Measurements from ENCODE around the gene CEP63.

Gene CEP63

DNA sequence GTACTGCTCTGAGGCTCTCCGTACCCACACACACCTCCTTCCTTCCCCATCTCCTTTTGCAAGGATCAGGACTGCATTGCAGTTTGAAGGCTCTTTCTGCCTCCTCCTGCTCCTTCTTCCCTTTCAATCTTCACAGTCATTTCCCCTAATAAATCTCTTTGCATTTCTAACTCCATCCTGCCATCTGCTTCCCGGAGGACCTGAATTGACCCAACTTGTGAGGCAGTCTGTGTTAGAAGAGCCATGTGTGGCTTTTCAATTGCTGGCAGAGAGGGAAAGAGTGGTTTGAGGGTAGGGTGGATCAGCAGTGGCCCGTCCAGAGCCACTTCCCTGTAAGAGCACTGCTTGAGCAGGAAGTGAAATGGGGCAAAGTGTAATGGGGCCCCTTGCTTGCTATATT is 35.9 kb upstream of the CEP63 start:
- Histone ChIP-seq H3K9me3 (ENCODE audit: control insufficient read depth, low read length) (no peaks in the 10 kb centered on the region), H3K4me3 (ENCODE audit: insufficient read depth, low read depth, low read length) (no peak overlapping the region), H3K4me1 (ENCODE audit: control insufficient read depth, insufficient read depth, low read length) (peaks cover 6% of the 10 kb centered on the region), H3K27ac (ENCODE audit: insufficient read depth, low read depth, low read length, poor library complexity, severe bottlenecking) (no peak overlapping the region), H3K36me3 (ENCODE audit: control insufficient read depth, insufficient read depth, low read length) (no peaks in the 10 kb centered on the region), H3K27me3 (ENCODE audit: control insufficient read depth, insufficient read depth, low read length, poor library complexity, severe bottlenecking) (no peaks in the 10 kb centered on the region)
- WGBS, 2 experiments = 90 to 93% methylated on average over 3 of the region's 3 CpGs

DNA sequence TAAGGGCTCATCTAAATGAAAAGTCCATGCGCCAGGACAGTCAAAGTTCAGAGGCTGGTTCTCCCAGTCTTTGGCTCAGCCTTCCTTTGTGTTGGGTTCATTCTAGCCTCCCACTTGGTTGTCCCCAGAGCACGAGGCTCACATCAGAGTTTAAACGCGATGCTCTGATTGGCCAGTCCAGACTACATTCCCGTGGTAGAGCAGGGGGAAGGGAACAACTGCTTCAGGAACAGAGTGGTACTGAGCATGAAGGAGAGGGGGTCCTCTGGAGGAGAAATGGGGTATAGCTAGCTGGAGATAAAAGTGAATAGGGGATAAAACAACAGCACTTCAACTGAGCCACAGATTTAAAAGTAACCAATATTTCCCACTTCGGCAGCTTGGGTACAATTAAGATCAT is 32.2 kb upstream of the CEP63 start:
- Histone ChIP-seq H3K36me3 (ENCODE audit: control insufficient read depth, insufficient read depth, low read length) (no peaks in the 10 kb centered on the region), H3K4me3 (ENCODE audit: insufficient read depth, low read depth, low read length) (no peak overlapping the region), H3K27me3 (ENCODE audit: control insufficient read depth, insufficient read depth, low read length, poor library complexity, severe bottlenecking) (no peaks in the 10 kb centered on the region), H3K4me1 (ENCODE audit: control insufficient read depth, insufficient read depth, low read length) (peaks cover 6% of the 10 kb centered on the region), H3K27ac (ENCODE audit: insufficient read depth, low read depth, low read length, poor library complexity, severe bottlenecking) (no peak overlapping the region), H3K9me3 (ENCODE audit: control insufficient read depth, low read length) (no peaks in the 10 kb centered on the region)
- 57 to 59% methylated on average over 6 of the region's 6 CpGs for WGBS, 2 experiments

DNA sequence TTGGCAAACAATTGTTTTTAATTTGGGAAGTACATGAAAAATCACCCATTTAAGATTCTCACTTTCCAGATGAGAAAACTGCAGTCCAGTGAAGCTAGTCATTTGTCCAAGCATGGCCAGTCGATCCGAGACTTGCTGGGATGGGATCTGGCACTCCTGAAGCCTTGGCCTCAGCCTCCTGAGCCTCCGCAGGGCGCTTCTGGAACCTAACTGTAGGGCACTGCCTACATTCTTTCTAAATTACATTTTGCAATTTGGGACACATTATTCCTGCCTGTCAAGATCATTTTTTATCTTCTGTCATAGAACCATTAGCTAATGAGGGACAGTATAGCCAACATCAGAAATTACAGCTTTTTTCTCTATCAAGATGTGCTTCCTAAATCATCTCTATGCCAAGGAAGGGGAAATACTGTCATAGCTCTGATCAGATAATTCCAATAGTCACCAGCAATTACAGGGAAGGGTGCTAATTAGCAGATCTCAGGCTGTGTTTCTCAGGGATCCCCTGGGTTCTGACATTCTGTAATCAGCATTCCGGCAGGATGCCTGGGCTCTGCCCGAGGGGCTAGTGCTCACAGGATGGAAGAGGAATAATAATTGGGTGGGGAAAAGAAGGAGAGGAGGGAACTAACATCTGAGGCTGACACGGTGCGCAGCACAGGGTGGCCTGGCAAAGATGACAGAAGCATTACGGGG is 28.3 kb upstream of the CEP63 start:
- 77 to 84% methylated on average over 9 of the region's 9 CpGs for WGBS, 2 experiments
- H3K36me3 ChIP-seq (ENCODE audit: control insufficient read depth, insufficient read depth, low read length) = no peaks in the 10 kb centered on the region
- H3K27me3 ChIP-seq (ENCODE audit: control insufficient read depth, insufficient read depth, low read length, poor library complexity, severe bottlenecking) = no peaks in the 10 kb centered on the region
- H3K4me3 ChIP-seq (ENCODE audit: insufficient read depth, low read depth, low read length) = no peak overlapping the region
- H3K4me1 ChIP-seq (ENCODE audit: control insufficient read depth, insufficient read depth, low read length) = peaks cover 8% of the 10 kb centered on the region
- H3K9me3 ChIP-seq (ENCODE audit: control insufficient read depth, low read length) = no peaks in the 10 kb centered on the region
- no peak overlapping the region for H3K27ac ChIP-seq (ENCODE audit: insufficient read depth, low read depth, low read length, poor library complexity, severe bottlenecking)

DNA sequence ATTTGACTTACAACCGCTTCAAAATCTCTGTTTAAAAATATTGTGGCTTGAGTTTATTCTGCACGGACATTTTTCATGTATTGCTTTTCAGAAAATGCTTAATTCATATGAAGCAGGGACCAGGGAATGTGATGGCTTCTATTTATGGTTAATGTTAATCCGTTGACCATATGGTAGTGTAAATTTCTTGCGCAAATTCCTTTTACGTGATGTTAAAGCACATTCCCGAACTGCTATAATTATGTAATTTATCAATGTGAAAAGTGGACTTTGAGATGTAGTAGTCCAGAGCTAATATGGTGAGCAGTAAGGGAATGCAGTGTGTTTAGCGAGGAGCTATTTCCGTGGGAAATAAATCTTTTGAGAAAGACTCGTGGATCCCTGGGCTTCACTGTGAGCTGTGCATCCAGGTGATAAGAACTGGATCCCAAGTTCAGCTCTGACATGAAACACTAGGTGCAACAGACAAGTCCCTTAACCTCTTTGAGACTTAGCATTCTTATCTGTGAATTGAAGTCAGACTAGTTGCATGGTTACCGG is 27.4 kb upstream of the CEP63 start:
- 96 to 97% methylated on average over 9 to 10 of the region's 10 CpGs for WGBS, 2 experiments

DNA sequence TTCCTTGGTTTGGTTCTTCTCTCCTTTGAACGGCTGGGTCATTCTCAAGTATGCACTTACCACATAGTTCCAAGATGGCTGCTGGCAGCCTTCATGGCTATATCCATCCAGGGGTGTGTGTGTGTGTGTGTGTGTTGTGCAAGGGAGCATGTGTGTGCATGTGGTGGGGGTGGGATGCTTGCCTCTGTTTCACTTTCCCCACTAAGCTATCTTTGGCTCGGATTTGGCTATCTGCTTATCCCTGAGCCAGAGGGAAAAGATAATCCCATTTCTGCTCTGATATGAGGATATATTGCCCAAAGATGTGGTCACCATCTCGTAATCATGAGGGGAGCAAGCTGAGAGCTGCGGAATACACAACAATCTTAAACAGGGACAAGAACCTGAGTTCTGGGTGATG is 26.3 kb upstream of the CEP63 start:
- no peak overlapping the region for H3K27ac ChIP-seq (ENCODE audit: insufficient read depth, low read depth, low read length, poor library complexity, severe bottlenecking)

More for the DNA sequence above, 27.4 kb upstream of the CEP63 start:
- Histone ChIP-seq H3K9me3 (ENCODE audit: control insufficient read depth, low read length) (no peaks in the 10 kb centered on the region), H3K27ac (ENCODE audit: insufficient read depth, low read depth, low read length, poor library complexity, severe bottlenecking) (no peak overlapping the region), H3K4me3 (ENCODE audit: insufficient read depth, low read depth, low read length) (no peak overlapping the region), H3K36me3 (ENCODE audit: control insufficient read depth, insufficient read depth, low read length) (no peaks in the 10 kb centered on the region), H3K27me3 (ENCODE audit: control insufficient read depth, insufficient read depth, low read length, poor library complexity, severe bottlenecking) (no peaks in the 10 kb centered on the region), H3K4me1 (ENCODE audit: control insufficient read depth, insufficient read depth, low read length) (peaks cover 18% of the 10 kb centered on the region)

DNA sequence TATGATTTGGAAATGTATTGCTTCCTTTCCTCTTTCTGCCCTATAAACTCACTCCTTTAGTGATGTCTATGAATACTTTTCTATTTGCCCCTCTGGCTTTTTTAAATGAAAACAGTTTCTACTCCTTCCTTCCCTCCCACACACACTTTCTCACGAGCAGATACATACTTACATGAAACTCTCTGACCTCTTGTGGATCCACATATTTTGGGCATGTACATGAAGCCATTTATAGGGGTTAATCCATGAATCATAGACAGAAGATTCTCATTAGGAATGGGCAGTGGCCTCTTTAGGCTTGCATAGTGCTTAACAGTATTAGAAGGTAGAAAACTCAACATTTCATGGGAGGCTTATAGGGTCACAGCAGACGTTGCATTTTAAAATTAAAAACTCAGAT is 24.9 kb upstream of the CEP63 start:
- Histone ChIP-seq H3K27ac (ENCODE audit: insufficient read depth, low read depth, low read length, poor library complexity, severe bottlenecking) (no peak overlapping the region), H3K4me1 (ENCODE audit: control insufficient read depth, insufficient read depth, low read length) (peaks cover 37% of the 10 kb centered on the region)
- 82 to 97% methylated on average over 2 of the region's 2 CpGs for WGBS, 2 experiments

More for the DNA sequence above, 26.3 kb upstream of the CEP63 start:
- 91 to 94% methylated on average over 4 of the region's 4 CpGs for WGBS, 2 experiments
- Histone ChIP-seq H3K9me3 (ENCODE audit: control insufficient read depth, low read length) (no peaks in the 10 kb centered on the region), H3K27me3 (ENCODE audit: control insufficient read depth, insufficient read depth, low read length, poor library complexity, severe bottlenecking) (no peaks in the 10 kb centered on the region), H3K4me3 (ENCODE audit: insufficient read depth, low read depth, low read length) (no peak overlapping the region), H3K4me1 (ENCODE audit: control insufficient read depth, insufficient read depth, low read length) (peaks cover 27% of the 10 kb centered on the region), H3K36me3 (ENCODE audit: control insufficient read depth, insufficient read depth, low read length) (no peaks in the 10 kb centered on the region)

DNA sequence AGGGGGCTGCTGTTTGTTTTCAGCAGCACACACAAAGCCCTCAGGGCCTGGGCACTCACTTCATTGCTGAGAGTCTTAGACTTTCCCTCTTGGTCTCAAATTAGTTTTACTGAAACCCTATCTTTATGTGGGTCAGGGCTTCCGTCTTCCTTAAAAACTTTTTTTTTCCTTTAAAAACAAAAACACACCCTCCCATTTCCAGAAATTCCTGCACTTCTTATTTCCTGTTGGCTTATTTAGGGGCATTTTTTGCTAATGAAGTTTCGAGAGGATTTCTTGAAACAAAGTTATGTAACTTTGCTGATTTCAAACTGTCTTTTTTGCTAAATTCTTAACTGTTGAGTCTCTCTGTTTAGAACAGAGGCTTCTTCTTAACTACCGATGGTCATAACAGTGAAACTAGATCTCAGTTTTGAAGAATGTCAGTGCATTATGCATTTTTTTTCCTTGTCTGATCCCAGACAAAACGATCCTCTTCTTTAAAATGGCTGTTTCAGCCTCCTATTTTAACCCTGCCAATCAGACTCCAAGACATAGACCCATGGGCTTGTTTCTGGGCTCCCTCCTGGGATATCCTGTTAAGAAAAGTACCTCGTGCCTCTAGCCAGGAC is 23.4 kb upstream of the CEP63 start:
- Histone ChIP-seq H3K4me3 (ENCODE audit: insufficient read depth, low read depth, low read length) (no peak overlapping the region), H3K27ac (ENCODE audit: insufficient read depth, low read depth, low read length, poor library complexity, severe bottlenecking) (peak overlapping the region; percentile 98), H3K9me3 (ENCODE audit: control insufficient read depth, low read length) (no peaks in the 10 kb centered on the region), H3K4me1 (ENCODE audit: control insufficient read depth, insufficient read depth, low read length) (peaks cover 37% of the 10 kb centered on the region), H3K36me3 (ENCODE audit: control insufficient read depth, insufficient read depth, low read length) (no peaks in the 10 kb centered on the region), H3K27me3 (ENCODE audit: control insufficient read depth, insufficient read depth, low read length, poor library complexity, severe bottlenecking) (no peaks in the 10 kb centered on the region)
- 52 to 61% methylated on average over 5 of the region's 5 CpGs for WGBS, 2 experiments

More for the DNA sequence above, 24.9 kb upstream of the CEP63 start:
- no peaks in the 10 kb centered on the region for H3K27me3 ChIP-seq (ENCODE audit: control insufficient read depth, insufficient read depth, low read length, poor library complexity, severe bottlenecking)
- H3K36me3 ChIP-seq (ENCODE audit: control insufficient read depth, insufficient read depth, low read length) = no peaks in the 10 kb centered on the region
- H3K9me3 ChIP-seq (ENCODE audit: control insufficient read depth, low read length) = no peaks in the 10 kb centered on the region
- no peak overlapping the region for H3K4me3 ChIP-seq (ENCODE audit: insufficient read depth, low read depth, low read length)

DNA sequence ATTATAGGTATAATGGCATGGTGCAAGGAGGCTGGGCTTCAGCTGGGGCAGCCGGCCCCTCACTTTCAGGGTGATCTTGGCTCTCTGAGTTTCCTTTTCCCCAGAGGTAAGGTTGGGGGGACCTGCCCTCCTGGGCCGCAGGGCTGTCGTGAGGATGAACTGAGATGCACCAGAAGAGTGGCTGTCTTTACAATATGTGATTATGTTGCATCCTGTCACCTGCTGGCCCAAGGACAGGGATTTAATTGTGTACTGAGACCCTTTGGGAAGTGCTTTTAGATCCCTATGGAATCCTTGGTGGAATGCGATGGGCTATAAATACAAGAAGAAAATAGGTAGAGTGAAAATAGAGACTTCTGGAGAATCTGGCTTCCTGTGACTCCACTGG is 22.2 kb upstream of the CEP63 start:
- H3K36me3 ChIP-seq (ENCODE audit: control insufficient read depth, insufficient read depth, low read length) = no peaks in the 10 kb centered on the region
- H3K4me1 ChIP-seq (ENCODE audit: control insufficient read depth, insufficient read depth, low read length) = peaks cover 37% of the 10 kb centered on the region
- H3K4me3 ChIP-seq (ENCODE audit: insufficient read depth, low read depth, low read length) = no peak overlapping the region
- WGBS, 2 experiments = 31 to 34% methylated on average over 4 of the region's 4 CpGs
- H3K27ac ChIP-seq (ENCODE audit: insufficient read depth, low read depth, low read length, poor library complexity, severe bottlenecking) = peak overlapping the region; percentile 98
- H3K9me3 ChIP-seq (ENCODE audit: control insufficient read depth, low read length) = no peaks in the 10 kb centered on the region
- H3K27me3 ChIP-seq (ENCODE audit: control insufficient read depth, insufficient read depth, low read length, poor library complexity, severe bottlenecking) = no peaks in the 10 kb centered on the region

DNA sequence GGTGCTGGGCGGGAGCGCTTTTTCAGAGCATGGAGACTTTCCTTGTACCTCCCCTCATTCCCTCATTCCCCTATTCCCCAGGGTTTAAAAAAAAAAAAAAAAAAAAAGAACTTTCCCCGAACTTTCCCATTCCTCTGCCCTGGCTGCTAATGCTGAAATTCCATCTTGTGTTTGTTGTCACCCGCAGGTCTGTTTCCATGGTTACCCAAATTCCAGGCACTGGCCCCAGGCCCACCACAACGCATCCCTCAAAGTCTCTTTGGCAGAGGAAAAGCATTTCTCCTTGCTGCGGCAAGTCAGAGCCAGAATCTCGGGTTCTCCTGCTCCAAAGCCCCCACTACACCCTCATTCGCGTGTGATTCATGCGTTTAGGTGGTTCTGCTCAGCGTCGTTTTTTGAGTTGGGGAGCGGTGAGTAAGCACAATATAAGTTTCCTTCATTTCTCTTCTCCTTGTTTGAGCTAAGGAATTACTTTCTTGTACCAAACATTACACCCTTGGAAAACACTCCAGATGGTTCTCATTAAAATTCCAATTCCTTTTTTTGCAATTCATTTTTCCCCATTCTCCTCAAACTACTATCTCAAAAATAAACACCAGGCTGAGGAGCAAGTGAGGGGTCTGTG is 21.7 kb upstream of the CEP63 start:
- Histone ChIP-seq H3K9me3 (ENCODE audit: control insufficient read depth, low read length) (no peaks in the 10 kb centered on the region), H3K4me3 (ENCODE audit: insufficient read depth, low read depth, low read length) (no peak overlapping the region), H3K4me1 (ENCODE audit: control insufficient read depth, insufficient read depth, low read length) (peaks cover 37% of the 10 kb centered on the region), H3K27me3 (ENCODE audit: control insufficient read depth, insufficient read depth, low read length, poor library complexity, severe bottlenecking) (no peaks in the 10 kb centered on the region), H3K27ac (ENCODE audit: insufficient read depth, low read depth, low read length, poor library complexity, severe bottlenecking) (peak overlapping the region; percentile 98), H3K36me3 (ENCODE audit: control insufficient read depth, insufficient read depth, low read length) (no peaks in the 10 kb centered on the region)
- 12 to 16% methylated on average over 13 of the region's 13 CpGs for WGBS, 2 experiments

DNA sequence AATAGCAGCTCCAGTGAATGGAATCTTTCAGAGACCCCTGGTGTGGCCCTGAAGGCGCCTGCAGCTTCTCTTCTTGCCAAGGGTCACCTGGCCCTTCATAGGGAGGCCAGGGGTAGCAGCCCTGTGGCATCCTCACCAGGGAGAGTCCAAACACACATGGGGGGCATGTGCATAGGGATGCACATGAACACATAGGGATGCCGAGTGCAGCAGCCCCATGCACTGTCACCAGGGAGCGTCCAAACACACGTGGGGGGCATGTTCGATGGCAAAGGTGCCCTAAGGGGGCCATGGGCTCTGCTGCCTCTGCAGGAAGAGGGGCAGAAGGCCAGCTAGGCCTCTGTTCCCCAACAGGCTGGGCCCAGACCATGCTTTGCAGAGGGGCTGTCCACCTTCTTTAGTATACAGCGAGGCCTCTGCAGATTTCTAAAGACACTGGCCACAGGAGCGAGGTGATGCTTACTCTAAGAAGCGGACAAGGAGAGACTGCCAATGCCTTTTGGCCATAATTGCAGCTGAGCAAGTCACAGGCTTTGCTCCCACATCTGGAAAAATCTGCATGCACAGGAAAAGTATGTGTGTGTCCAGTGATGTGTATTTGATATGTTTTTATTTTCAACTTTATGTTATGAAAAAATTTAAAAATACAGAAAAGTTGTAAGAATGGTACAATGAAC is 21.0 kb upstream of the CEP63 start:
- H3K4me1 ChIP-seq (ENCODE audit: control insufficient read depth, insufficient read depth, low read length) = peaks cover 37% of the 10 kb centered on the region
- peak overlapping the region; percentile 98 for H3K27ac ChIP-seq (ENCODE audit: insufficient read depth, low read depth, low read length, poor library complexity, severe bottlenecking)
- no peak overlapping the region for H3K4me3 ChIP-seq (ENCODE audit: insufficient read depth, low read depth, low read length)
- WGBS, 2 experiments = 71 to 76% methylated on average over 8 of the region's 8 CpGs
- no peaks in the 10 kb centered on the region for H3K9me3 ChIP-seq (ENCODE audit: control insufficient read depth, low read length)
- H3K27me3 ChIP-seq (ENCODE audit: control insufficient read depth, insufficient read depth, low read length, poor library complexity, severe bottlenecking) = no peaks in the 10 kb centered on the region
- H3K36me3 ChIP-seq (ENCODE audit: control insufficient read depth, insufficient read depth, low read length) = no peaks in the 10 kb centered on the region
